Ascending aorta (tissue), 2 donors: ENCODE results near the gene FOXA2. TPM values are rescaled to one million over a fixed set of nuclear protein-coding genes. Genes with fewer than 3 reads are reported as not detected.

ENCODE experiments used
- DNase-seq, 2 donors: peaks; one replicate each; pipeline ENCODE4 v3.0.0-alpha.2; 2019; ENCODE audit warnings: low spot score in 2 of 2
- H3K27ac ChIP-seq, 2 donors: fragments of 200-600 bp; sonication (generic); one replicate each; pipeline ENCODE4 v1.5.1; 2016 to 2017; ENCODE audit warnings: mild to moderate bottlenecking in 1 of 2
- H3K27me3 ChIP-seq: fragments of 200-600 bp; sonication (generic); one replicate; pipeline ENCODE4 v1.5.1; 2017
- H3K36me3 ChIP-seq, 2 donors: fragments of 200-600 bp; sonication (generic); one replicate each; pipeline ENCODE4 v1.5.1; 2016
- H3K4me1 ChIP-seq, 2 donors: fragments of 200-600 bp; sonication (generic); one replicate each; pipeline ENCODE4 v1.5.1; 2016 to 2017; ENCODE audit warnings: mild to moderate bottlenecking in 1 of 2
- H3K4me3 ChIP-seq, 2 donors: fragments of 200-600 bp; sonication (generic); one replicate each; pipeline ENCODE4 v1.5.1; 2016 to 2017; ENCODE audit warnings: mild to moderate bottlenecking in 1 of 2
- H3K9me3 ChIP-seq, 2 donors: fragments of 200-600 bp; sonication (generic); one replicate each; pipeline ENCODE4 v1.5.1; 2016
- intact Hi-C: fragments of 100-400 bp; cut with DNase I; formaldehyde crosslinking; loops from one replicate; pipeline ENCODE4 v1.15.1; 2023
- total RNA-seq: library from RNA; depleted of rRNA; stranded (reverse); fragments of >200 nt; gene quantifications from one replicate; pipeline ENCODE4 v1.1.0, GENCODE V29; 2016
- TF ChIP-seq, protein P1 (sequence below), 3 experiments: fragments of 200-600 bp in 2 of 3; fragments of 450-650 bp in 1 of 3; sonication (generic) in 2 of 3; IDR thresholded peaks; one replicate each; pipeline ENCODE4 v1.5.1; 2016 to 2019; ENCODE audit warnings: antibody characterized with exemption in 3 of 3, mild to moderate bottlenecking in 1 of 3, moderate library complexity in 1 of 3

The FOXA2 gene
- total RNA-seq, 1 donor from 2014 or later: not detected

DNA sequence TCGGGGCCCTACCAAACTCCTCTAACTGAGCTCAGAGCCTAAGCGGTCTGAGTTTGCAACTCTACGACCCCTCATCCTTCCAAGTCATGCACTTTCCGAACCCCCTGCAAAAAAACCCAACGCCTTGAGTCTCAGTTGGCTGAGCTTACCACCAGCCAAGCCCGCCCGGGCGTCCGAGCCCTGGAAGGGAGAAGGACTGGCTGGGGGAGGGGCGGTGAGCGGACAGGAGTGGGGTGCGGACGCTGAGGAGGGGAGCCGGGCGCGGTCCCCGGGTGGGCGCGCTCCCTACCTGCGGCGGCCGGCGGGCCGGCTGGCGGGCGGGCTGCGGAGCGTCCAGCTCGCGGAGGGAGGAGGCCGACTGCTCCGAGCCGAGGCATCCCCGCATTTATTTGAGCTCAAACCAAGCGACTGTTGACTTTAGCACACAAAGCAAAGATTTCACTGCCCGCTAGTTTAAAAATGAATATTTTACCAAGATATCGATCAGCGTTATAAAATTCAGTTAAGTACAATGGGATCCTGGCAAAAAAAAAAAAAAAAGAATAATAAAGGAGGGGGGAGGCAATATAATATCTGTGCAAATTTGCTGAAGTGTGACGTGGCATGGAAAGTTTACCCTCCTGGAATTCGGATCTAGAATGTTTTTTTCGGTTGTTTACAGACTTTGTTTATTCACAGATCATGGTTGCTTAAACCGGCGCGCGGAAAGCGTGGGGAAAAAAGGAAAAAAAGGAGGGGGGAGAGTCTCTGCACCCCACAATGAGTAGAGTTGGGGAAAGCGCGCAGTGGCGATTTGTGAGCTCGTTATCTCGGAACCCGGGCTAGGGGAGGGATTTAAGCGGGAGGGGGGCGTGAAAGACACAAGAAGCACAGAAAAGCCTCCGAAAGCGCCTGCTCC lies 5.9 kb downstream of the FOXA2 start:
- DNase-seq: no peak
- H3K9me3 ChIP-seq: no peaks in the 10 kb centered on the region
- intact Hi-C loops: no loop called here
- H3K27me3 ChIP-seq: peaks cover 21% of the 10 kb centered on the region
- H3K4me1 ChIP-seq: peaks cover 6 to 8% of the 10 kb centered on the region in 2 donors
- H3K4me3 ChIP-seq: no peak overlapping the region
- H3K27ac ChIP-seq: no peak overlapping the region
- no peaks in the 10 kb centered on the region for H3K36me3 ChIP-seq
- TF ChIP-seq, protein P1, sequence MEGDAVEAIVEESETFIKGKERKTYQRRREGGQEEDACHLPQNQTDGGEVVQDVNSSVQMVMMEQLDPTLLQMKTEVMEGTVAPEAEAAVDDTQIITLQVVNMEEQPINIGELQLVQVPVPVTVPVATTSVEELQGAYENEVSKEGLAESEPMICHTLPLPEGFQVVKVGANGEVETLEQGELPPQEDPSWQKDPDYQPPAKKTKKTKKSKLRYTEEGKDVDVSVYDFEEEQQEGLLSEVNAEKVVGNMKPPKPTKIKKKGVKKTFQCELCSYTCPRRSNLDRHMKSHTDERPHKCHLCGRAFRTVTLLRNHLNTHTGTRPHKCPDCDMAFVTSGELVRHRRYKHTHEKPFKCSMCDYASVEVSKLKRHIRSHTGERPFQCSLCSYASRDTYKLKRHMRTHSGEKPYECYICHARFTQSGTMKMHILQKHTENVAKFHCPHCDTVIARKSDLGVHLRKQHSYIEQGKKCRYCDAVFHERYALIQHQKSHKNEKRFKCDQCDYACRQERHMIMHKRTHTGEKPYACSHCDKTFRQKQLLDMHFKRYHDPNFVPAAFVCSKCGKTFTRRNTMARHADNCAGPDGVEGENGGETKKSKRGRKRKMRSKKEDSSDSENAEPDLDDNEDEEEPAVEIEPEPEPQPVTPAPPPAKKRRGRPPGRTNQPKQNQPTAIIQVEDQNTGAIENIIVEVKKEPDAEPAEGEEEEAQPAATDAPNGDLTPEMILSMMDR (IDR thresholded peaks at IDR 0.05): no peak

DNA sequence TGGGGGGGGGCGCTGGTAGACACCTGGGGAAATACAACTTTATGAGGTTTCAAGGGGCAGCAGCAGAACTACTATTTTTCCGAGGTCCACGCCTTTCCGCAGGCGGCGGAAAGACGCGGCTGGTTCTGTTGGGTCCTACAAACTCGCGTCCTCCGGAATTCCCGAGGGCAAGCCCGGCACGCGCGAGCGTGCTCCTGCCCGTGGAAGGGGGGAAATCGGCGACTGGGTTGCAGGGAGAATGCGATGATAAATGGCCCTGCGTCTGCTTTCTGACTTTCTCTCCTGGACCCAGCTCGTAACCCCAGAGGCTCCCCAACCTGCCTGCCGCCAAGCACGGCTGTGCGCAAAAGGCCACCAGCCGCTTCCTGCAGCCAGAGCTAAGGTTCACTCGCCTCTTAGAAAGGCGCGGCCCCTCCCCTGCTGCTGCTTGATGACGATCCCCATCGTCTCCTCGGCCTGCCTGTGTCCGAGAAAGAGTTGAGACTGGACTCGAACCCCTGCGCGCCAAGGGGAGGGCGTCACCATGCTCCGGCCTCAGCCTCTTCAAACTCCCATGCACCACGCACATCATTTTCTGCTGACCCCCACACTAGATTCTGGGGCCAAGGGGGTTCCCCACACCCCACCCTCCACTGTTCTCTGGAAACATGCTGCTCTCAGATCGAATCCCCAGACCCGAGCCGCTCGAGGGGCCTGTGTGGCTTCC lies 6.7 kb downstream of the FOXA2 start:
- Histone ChIP-seq H3K36me3 (no peaks in the 10 kb centered on the region), H3K9me3 (no peaks in the 10 kb centered on the region), H3K4me1 (peaks cover 0 to under 1% of the 10 kb centered on the region in 2 donors), H3K27ac (no peak overlapping the region), H3K27me3 (peaks cover 21% of the 10 kb centered on the region), H3K4me3 (no peak overlapping the region)
- TF ChIP-seq, protein P1 (IDR thresholded peaks at IDR 0.05): no peak
- intact Hi-C loops: no loop called here
- DNase-seq: no peak

- TF ChIP-seq, protein P1 (IDR thresholded peaks at IDR 0.05): no peak
- intact Hi-C loops: no loop called here
- no peak for DNase-seq
- Histone ChIP-seq H3K27ac (no peak overlapping the region), H3K36me3 (no peaks in the 10 kb centered on the region), H3K27me3 (peaks cover 15% of the 10 kb centered on the region), H3K4me3 (no peak overlapping the region), H3K4me1 (no peaks in the 10 kb centered on the region), H3K9me3 (no peaks in the 10 kb centered on the region)
Measured at GRCh38 chr20:22576733-22577514, 7.4 kb downstream of the FOXA2 start.

GRCh38 chr20:22576273-22576672 lies 8.1 kb downstream of the FOXA2 start:
- Histone ChIP-seq H3K4me3 (no peak overlapping the region), H3K4me1 (no peaks in the 10 kb centered on the region), H3K27ac (no peak overlapping the region), H3K36me3 (no peaks in the 10 kb centered on the region), H3K9me3 (no peaks in the 10 kb centered on the region), H3K27me3 (peaks cover 11% of the 10 kb centered on the region)
- intact Hi-C loops: no loop called here
- TF ChIP-seq, protein P1 (IDR thresholded peaks at IDR 0.05): no peak
- no peak for DNase-seq

DNA sequence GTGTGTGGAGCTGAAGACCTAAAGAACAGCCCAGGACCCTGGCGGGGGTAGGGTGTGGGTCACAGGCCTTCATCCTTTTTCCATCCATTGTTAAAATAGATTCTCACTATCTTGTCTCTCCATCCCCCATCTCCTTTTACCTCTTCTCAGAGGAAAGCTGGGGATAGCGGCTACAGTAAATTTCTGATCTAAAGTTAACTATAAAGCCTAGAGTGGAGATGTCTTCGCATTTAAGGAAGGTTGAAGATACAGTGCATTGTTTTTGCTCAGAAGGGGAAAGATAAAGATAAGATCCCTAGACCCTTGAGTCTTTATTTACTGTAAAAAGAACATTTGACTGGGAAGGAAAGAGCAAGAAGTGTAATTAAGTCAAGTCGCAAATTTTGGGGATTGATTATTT lies 8.6 kb downstream of the FOXA2 start:
- no peaks in the 10 kb centered on the region for H3K36me3 ChIP-seq
- H3K4me1 ChIP-seq: no peaks in the 10 kb centered on the region
- peaks cover 11% of the 10 kb centered on the region for H3K27me3 ChIP-seq
- H3K27ac ChIP-seq: no peak overlapping the region
- H3K9me3 ChIP-seq: no peaks in the 10 kb centered on the region
- DNase-seq: no peak
- TF ChIP-seq, protein P1 (IDR thresholded peaks at IDR 0.05): no peak
- no peak overlapping the region for H3K4me3 ChIP-seq
- intact Hi-C loops: no loop called here
